K562 (cell line): Measurements from ENCODE around the gene LSR. TPM values are rescaled to one million over a fixed set of nuclear protein-coding genes. Genes with fewer than 3 reads are reported as not detected.

Source experiments
- ATAC-seq: fragments of 200-7000 bp; cut with Tn5 transposase; 3 replicates; pipeline ENCODE4 v1.9.1; 2020; ENCODE audit warnings: moderate library complexity
- BruUV-seq: library from RNA; stranded (reverse); fragments of 400-500 nt; replicated peaks from 2 replicates; lab custom pipeline; 2021; lab: Mats Ljungman, UMichigan
- CTCF ChIA-PET: fragments of 300-600 bp; formaldehyde crosslinking; extraction: SDS; loops from one replicate; lab custom pipeline; 2021; ENCODE audit warnings: low intra/inter-chr PET ratio; lab: Yijun Ruan, JAX
- POLR2A ChIA-PET: fragments of 300-600, 350-650 bp; sonication (Branson Sonifier 250); formaldehyde crosslinking; extraction: SDS; loops from one replicate; lab custom pipeline; 2021; ENCODE audit warnings: antibody characterized with exemption, inconsistent platforms; lab: Yijun Ruan, JAX
- DNase-seq, 4 experiments: peaks; one replicate each; pipeline versions ENCODE4 v3.0.0 to v3.0.0-alpha.2; 2011 to 2018; ENCODE audit warnings: low spot score in 3 of 4, mixed read lengths in 3 of 4; ENCODE audit errors: extremely low read depth in 1 of 4
- FAIRE-seq: peaks from 2 replicates; lab custom pipeline; 2011; peaks lifted over from hg19 to GRCh38; lab: Jason Lieb, UNC
- H2AFZ ChIP-seq: 2 replicates; pipeline ENCODE4 v1.6.0; 2011; ENCODE audit warnings: low read depth, low read length, control low read depth, inconsistent platforms
- H3K27ac ChIP-seq: fragments of 200-600 bp; 3 replicates; pipeline ENCODE4 v1.8.0; 2011; ENCODE audit warnings: low read depth, mild to moderate bottlenecking, control low read depth, inconsistent platforms, low read length, moderate library complexity, mixed read lengths; ENCODE audit errors: extremely low read depth
- H3K27me3 ChIP-seq, 2 experiments: fragments of 300-600 bp in 1 of 2; 2 replicates in 1 of 2; 3 replicates in 1 of 2; pipeline versions ENCODE4 v1.6.0 to v1.8.0; 2011; ENCODE audit warnings: inconsistent platforms in 2 of 2, low read length in 2 of 2, mild to moderate bottlenecking in 1 of 2, mixed read lengths in 1 of 2, moderate library complexity in 1 of 2; ENCODE audit not compliant: control insufficient read depth in 2 of 2, insufficient read depth in 2 of 2
- H3K36me3 ChIP-seq: fragments of 300-600 bp; 3 replicates; pipeline ENCODE4 v1.8.0; 2011; ENCODE audit warnings: mild to moderate bottlenecking, low read length, inconsistent platforms; ENCODE audit not compliant: control insufficient read depth, insufficient read depth
- H3K4me1 ChIP-seq, 2 experiments: fragments of 200-600 bp in 1 of 2; replicated peaks in 1 of 2; 2 replicates in 1 of 2; 3 replicates in 1 of 2; pipeline versions ENCODE4 v1.5.1 to v1.8.0; 2011; ENCODE audit warnings: inconsistent platforms in 2 of 2, low read length in 2 of 2, mild to moderate bottlenecking in 1 of 2, mixed read lengths in 1 of 2, moderate library complexity in 1 of 2; ENCODE audit not compliant: control insufficient read depth in 2 of 2, insufficient read depth in 2 of 2
- H3K4me2 ChIP-seq: 2 replicates; pipeline ENCODE4 v1.6.1; 2011; ENCODE audit warnings: low read length, control low read depth, inconsistent platforms, mixed read lengths; ENCODE audit not compliant: insufficient read depth
- H3K4me3 ChIP-seq: fragments of 200-600 bp; sonication (generic), shearing (Covaris generic); 2 replicates; pipeline ENCODE4 v1.5.1; 2016; ENCODE audit warnings: control low read depth, inconsistent platforms
- H3K79me2 ChIP-seq: fragments of 200-600 bp; 3 replicates; pipeline ENCODE4 v1.8.0; 2011; ENCODE audit warnings: low read length, inconsistent platforms; ENCODE audit not compliant: control insufficient read depth, insufficient read depth
- H3K9ac ChIP-seq, 2 experiments: 2 replicates each; pipeline versions ENCODE4 v1.6.0 to v1.6.1; 2011; ENCODE audit warnings: low read depth in 2 of 2, low read length in 2 of 2, control low read depth in 1 of 2, inconsistent platforms in 1 of 2, mild to moderate bottlenecking in 1 of 2, mixed read lengths in 1 of 2; ENCODE audit not compliant: insufficient read depth in 1 of 2
- H3K9me1 ChIP-seq: one replicate; pipeline ENCODE4 v1.6.0; 2011; ENCODE audit warnings: inconsistent platforms, mild to moderate bottlenecking, low read length, moderate library complexity; ENCODE audit not compliant: control insufficient read depth, insufficient read depth
- H3K9me3 ChIP-seq: replicated peaks from 2 replicates; pipeline ENCODE4 v1.5.1; 2011; ENCODE audit warnings: low read depth, low read length, inconsistent platforms; ENCODE audit not compliant: control insufficient read depth, insufficient read depth
- H4K20me1 ChIP-seq: replicated peaks from 2 replicates; pipeline ENCODE4 v1.6.1; 2011; ENCODE audit warnings: low read length, inconsistent platforms, mixed read lengths; ENCODE audit not compliant: control insufficient read depth, insufficient read depth
- CHD1 ChIP-seq: fragments of 200-600 bp; sonication (generic); IDR thresholded peaks from one replicate; pipeline ENCODE4 v1.6.1; 2012; ENCODE audit warnings: mild to moderate bottlenecking, moderate library complexity, low read length, inconsistent platforms
- EGR1 ChIP-seq: fragments of 450-650 bp; conservative IDR thresholded peaks from 2 replicates; pipeline ENCODE4 v1.6.1; 2017; ENCODE audit warnings: mild to moderate bottlenecking
- FIP1L1 ChIP-seq: fragments of 200-400 bp; formaldehyde crosslinking; IDR thresholded peaks from 2 replicates; pipeline ENCODE4 v1.6.1; 2018; ENCODE audit warnings: mild to moderate bottlenecking, low read depth, low read length; ENCODE audit not compliant: poor library complexity, severe bottlenecking
- NBN ChIP-seq: fragments of 450-650 bp; IDR thresholded peaks from 2 replicates; pipeline ENCODE4 v1.6.1; 2016; ENCODE audit warnings: low read depth, mild to moderate bottlenecking
- RAD21 ChIP-seq, 2 experiments: fragments of 250-450 bp in 1 of 2; fragments of 450-650 bp in 1 of 2; sonication (Bioruptor Pico) in 1 of 2; formaldehyde crosslinking in 1 of 2; IDR thresholded peaks in 1 of 2; conservative IDR thresholded peaks in 1 of 2; 2 replicates each; pipeline versions ENCODE4 v1.4.0 to v1.8.0; 2020 to 2022; ENCODE audit warnings: mild to moderate bottlenecking in 2 of 2, moderate library complexity in 1 of 2
- RBBP5 ChIP-seq: fragments of 200-600 bp; sonication (generic); IDR thresholded peaks from 2 replicates; pipeline ENCODE4 v1.6.1; 2012; ENCODE audit warnings: borderline replicate concordance, mild to moderate bottlenecking, low read length, control low read depth, inconsistent platforms; ENCODE audit not compliant: insufficient read depth, poor library complexity, severe bottlenecking
- ZFX ChIP-seq: sonication (generic); formaldehyde crosslinking; IDR thresholded peaks from 2 replicates; pipeline ENCODE4 v1.8.0; 2022; ENCODE audit warnings: mild to moderate bottlenecking, missing genetic modification reagents, moderate library complexity
- WGBS: fragments of 100-300 bp; shearing (Covaris generic); methylation state at CpG from one replicate; pipeline ENCODE4 v1.1.6; 2016; ENCODE audit warnings: low coverage, mixed read lengths; ENCODE audit not compliant: insufficient coverage; ENCODE audit errors: missing lambda C conversion rate; 5-methylcytosine and 5-hydroxymethylcytosine counted together
- in situ Hi-C: fragments of 300-500 bp; cut with MboI; formaldehyde crosslinking; loops from 4 replicates; pipeline ENCODE4 v1.15.0; 2018; ENCODE audit warnings: inconsistent platforms, mixed read lengths
- intact Hi-C: fragments of 100-400 bp; cut with micrococcal nuclease; formaldehyde crosslinking; loops from 2 replicates; pipeline ENCODE4 v1.14.2; 2022
- polyA plus RNA-seq, 8 experiments: library from polyadenylated mRNA; depleted of rRNA in 4 of 8; stranded (reverse) in 5 of 8; unstranded in 3 of 8; fragments of >200 nt; fragmentation: Nextera tagmentation in 2 of 8; fragmentation: Illumina TruSeq in 1 of 8; extraction: Ambion mirVana in 2 of 8; extraction: Trizol in 1 of 8; gene quantifications; 2 replicates each; pipeline versions ENCODE4 v1.2.1 to v1.2.3, GENCODE V29; 2011 to 2014; ENCODE audit warnings: inconsistent platforms in 1 of 8, missing spikeins in 1 of 8
- total RNA-seq, 7 experiments: library from RNA; depleted of rRNA in 6 of 7; stranded (reverse); fragments of >200 nt in 6 of 7; fragmentation: Illumina TruSeq in 2 of 7; extraction: Trizol in 2 of 7; gene quantifications; 2 replicates each; pipeline versions ENCODE4 v1.2.1 to v1.2.3, GENCODE V29; 2011 to 2021; ENCODE audit warnings: low replicate concordance in 1 of 7
- TF ChIP-seq, protein P1 (sequence below): fragments of 450-650 bp; IDR thresholded peaks from 2 replicates; pipeline ENCODE4 v1.6.1; 2016; ENCODE audit warnings: mild to moderate bottlenecking, moderate library complexity

LSR gene
- total and polyA plus RNA-seq, 9 of the 15 experiments (the other 6 are each of a cell fraction or from before 2014, with no cell fraction given): 0.44 to 87.9 (median 28.0) TPM

DNA sequence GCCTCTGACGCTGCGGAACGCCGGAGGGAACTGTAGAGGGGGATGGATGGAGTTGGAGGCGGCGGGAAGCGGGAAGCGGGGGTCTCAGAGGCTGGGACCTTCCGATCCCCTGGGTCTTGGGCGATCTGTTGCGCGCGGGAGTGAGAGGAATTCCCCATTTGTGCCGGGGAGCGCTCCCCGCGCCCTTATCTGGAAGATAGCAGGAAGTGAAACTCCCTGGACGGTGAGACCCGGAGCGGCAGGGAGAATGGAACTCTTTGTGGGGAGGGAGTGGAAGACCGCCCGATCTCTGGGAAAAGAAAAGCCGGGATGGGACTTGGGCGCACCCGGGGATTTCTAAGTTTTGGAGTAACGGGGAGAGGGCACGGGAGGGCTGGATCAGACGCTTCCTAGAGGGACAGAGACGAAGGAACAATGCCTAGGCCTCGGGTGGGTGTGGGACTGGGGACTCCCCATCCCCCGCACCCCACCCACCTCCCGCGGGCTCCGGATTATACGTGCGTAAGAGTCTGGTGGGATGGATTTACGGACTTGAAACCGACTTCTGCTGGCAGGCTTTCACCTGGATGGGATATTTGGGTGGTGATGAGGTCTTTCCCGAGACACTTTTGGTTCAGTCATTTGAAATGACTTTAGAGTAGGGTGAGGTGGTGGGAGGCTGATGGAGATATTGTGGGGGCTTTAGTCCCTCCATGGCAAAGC lies 495 bp downstream of the LSR start:
- peaks cover 4% of the 10 kb centered on the region; the same call in 1 of the 2 replicates for H3K9me3 ChIP-seq
- H3K4me3 ChIP-seq: peak overlapping the region; percentile 61
- no peak for FAIRE-seq
- peaks cover 38% of the 10 kb centered on the region; the same call in 2 of the 3 replicates for H3K36me3 ChIP-seq
- peak overlapping the region; percentile 81 to 92 for H3K9ac ChIP-seq
- no peaks in the 10 kb centered on the region for H3K27me3 ChIP-seq
- H3K79me2 ChIP-seq: peaks cover 36% of the 10 kb centered on the region
- POLR2A ChIA-PET: interaction anchor here (0.5 to 2.5 kb wide), 4 partner anchors 16 to 373 kb away, joined by 3 to 9 read pairs (median 3); no protein-coding TSS in a partner anchor
- H3K4me2 ChIP-seq: peak overlapping the region; percentile 94
- intact Hi-C loops: loop anchor here (2.0 to 5.0 kb wide), 4 partner anchors 28 to 97 kb away; partner anchors contain the start of gene FXYD5
- peak overlapping the region; percentile 99 for H2AFZ ChIP-seq
- no TSS peak for BruUV-seq
- in situ Hi-C loops: no loop called here
- 1% methylated on average over 38 of the region's 39 CpGs for WGBS
- peaks cover 17 to 30% of the 10 kb centered on the region in 2 experiments; a peak in 4 of 5 replicates for H3K4me1 ChIP-seq
- CTCF ChIA-PET: interaction anchor here (0.7 kb wide), 1 partner anchor 12 kb away, joined by 3 read pairs; no protein-coding TSS in a partner anchor
- no peaks in the 10 kb centered on the region for H3K9me1 ChIP-seq
- peak; percentile 50 to 68 (median 59) for DNase-seq
- ATAC-seq: no peak
- H4K20me1 ChIP-seq: no peaks in the 10 kb centered on the region; the same call in 1 of the 2 replicates
- peak overlapping the region; percentile 96 for H3K27ac ChIP-seq
- TF ChIP-seq RAD21 (CRISPR knock-in tag; conservative IDR thresholded peaks at IDR 0.05 in 1 of 2, IDR thresholded peaks at IDR 0.05 in 1 of 2): no peak
- TF ChIP-seq ZFX (CRISPR knock-in tag): peak; percentile 24
- no peak for TF ChIP-seq NBN
- peak; percentile 82 for TF ChIP-seq CHD1
- TF ChIP-seq, protein P1, sequence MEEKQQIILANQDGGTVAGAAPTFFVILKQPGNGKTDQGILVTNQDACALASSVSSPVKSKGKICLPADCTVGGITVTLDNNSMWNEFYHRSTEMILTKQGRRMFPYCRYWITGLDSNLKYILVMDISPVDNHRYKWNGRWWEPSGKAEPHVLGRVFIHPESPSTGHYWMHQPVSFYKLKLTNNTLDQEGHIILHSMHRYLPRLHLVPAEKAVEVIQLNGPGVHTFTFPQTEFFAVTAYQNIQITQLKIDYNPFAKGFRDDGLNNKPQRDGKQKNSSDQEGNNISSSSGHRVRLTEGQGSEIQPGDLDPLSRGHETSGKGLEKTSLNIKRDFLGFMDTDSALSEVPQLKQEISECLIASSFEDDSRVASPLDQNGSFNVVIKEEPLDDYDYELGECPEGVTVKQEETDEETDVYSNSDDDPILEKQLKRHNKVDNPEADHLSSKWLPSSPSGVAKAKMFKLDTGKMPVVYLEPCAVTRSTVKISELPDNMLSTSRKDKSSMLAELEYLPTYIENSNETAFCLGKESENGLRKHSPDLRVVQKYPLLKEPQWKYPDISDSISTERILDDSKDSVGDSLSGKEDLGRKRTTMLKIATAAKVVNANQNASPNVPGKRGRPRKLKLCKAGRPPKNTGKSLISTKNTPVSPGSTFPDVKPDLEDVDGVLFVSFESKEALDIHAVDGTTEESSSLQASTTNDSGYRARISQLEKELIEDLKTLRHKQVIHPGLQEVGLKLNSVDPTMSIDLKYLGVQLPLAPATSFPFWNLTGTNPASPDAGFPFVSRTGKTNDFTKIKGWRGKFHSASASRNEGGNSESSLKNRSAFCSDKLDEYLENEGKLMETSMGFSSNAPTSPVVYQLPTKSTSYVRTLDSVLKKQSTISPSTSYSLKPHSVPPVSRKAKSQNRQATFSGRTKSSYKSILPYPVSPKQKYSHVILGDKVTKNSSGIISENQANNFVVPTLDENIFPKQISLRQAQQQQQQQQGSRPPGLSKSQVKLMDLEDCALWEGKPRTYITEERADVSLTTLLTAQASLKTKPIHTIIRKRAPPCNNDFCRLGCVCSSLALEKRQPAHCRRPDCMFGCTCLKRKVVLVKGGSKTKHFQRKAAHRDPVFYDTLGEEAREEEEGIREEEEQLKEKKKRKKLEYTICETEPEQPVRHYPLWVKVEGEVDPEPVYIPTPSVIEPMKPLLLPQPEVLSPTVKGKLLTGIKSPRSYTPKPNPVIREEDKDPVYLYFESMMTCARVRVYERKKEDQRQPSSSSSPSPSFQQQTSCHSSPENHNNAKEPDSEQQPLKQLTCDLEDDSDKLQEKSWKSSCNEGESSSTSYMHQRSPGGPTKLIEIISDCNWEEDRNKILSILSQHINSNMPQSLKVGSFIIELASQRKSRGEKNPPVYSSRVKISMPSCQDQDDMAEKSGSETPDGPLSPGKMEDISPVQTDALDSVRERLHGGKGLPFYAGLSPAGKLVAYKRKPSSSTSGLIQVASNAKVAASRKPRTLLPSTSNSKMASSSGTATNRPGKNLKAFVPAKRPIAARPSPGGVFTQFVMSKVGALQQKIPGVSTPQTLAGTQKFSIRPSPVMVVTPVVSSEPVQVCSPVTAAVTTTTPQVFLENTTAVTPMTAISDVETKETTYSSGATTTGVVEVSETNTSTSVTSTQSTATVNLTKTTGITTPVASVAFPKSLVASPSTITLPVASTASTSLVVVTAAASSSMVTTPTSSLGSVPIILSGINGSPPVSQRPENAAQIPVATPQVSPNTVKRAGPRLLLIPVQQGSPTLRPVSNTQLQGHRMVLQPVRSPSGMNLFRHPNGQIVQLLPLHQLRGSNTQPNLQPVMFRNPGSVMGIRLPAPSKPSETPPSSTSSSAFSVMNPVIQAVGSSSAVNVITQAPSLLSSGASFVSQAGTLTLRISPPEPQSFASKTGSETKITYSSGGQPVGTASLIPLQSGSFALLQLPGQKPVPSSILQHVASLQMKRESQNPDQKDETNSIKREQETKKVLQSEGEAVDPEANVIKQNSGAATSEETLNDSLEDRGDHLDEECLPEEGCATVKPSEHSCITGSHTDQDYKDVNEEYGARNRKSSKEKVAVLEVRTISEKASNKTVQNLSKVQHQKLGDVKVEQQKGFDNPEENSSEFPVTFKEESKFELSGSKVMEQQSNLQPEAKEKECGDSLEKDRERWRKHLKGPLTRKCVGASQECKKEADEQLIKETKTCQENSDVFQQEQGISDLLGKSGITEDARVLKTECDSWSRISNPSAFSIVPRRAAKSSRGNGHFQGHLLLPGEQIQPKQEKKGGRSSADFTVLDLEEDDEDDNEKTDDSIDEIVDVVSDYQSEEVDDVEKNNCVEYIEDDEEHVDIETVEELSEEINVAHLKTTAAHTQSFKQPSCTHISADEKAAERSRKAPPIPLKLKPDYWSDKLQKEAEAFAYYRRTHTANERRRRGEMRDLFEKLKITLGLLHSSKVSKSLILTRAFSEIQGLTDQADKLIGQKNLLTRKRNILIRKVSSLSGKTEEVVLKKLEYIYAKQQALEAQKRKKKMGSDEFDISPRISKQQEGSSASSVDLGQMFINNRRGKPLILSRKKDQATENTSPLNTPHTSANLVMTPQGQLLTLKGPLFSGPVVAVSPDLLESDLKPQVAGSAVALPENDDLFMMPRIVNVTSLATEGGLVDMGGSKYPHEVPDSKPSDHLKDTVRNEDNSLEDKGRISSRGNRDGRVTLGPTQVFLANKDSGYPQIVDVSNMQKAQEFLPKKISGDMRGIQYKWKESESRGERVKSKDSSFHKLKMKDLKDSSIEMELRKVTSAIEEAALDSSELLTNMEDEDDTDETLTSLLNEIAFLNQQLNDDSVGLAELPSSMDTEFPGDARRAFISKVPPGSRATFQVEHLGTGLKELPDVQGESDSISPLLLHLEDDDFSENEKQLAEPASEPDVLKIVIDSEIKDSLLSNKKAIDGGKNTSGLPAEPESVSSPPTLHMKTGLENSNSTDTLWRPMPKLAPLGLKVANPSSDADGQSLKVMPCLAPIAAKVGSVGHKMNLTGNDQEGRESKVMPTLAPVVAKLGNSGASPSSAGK: 0 out of 2 replicates have a peak, but pooled peaks have one; percentile 38
- peak; percentile 67 for TF ChIP-seq EGR1
- peak; percentile 15 for TF ChIP-seq FIP1L1
- TF ChIP-seq RBBP5: peak; percentile 31
